ENCODE measurements around the gene DPEP2NB.
A peak's percentile ranks its signal among the peaks of the same experiment; 100 is the strongest.

GRCh38 chr16:67993207-67994039, 22.3 kb downstream of the DPEP2NB start:
- TF ChIP-seq CTCF (IDR thresholded peaks at IDR 0.05) = peak; percentile 95 to 99 (median 95)
- TF ChIP-seq POLR2A (IDR thresholded peaks at IDR 0.05) = no peak
